NT2/D1 (cell line): ENCODE measurements around the gene FAM124A.

Experiments
- DNase-seq: peaks from one replicate; pipeline ENCODE4 v3.0.0-alpha.2; 2011; ENCODE audit warnings: low read depth, low spot score
- H3K27me3 ChIP-seq: 2 replicates; pipeline ENCODE4 v1.6.0; 2011; ENCODE audit warnings: mild to moderate bottlenecking; ENCODE audit not compliant: insufficient read length, insufficient read depth
- H3K36me3 ChIP-seq: 2 replicates; pipeline ENCODE4 v1.6.1; 2011; ENCODE audit warnings: mild to moderate bottlenecking, low read length, mixed read lengths; ENCODE audit not compliant: insufficient read depth, insufficient read length
- H3K4me1 ChIP-seq: 2 replicates; pipeline ENCODE4 v1.5.1; 2011; ENCODE audit not compliant: insufficient read depth, insufficient read length
- H3K4me3 ChIP-seq: 2 replicates; pipeline ENCODE4 v1.5.1; 2011; ENCODE audit warnings: low read depth; ENCODE audit not compliant: insufficient read length
- H3K9ac ChIP-seq: 2 replicates; pipeline ENCODE4 v1.6.0; 2011; ENCODE audit warnings: low read depth; ENCODE audit not compliant: insufficient read length
- H3K9me3 ChIP-seq: 2 replicates; pipeline ENCODE4 v1.5.1; 2011; ENCODE audit warnings: mild to moderate bottlenecking, low read length; ENCODE audit not compliant: insufficient read depth
- SUZ12 ChIP-seq: IDR thresholded peaks from 2 replicates; pipeline ENCODE4 v1.6.1; 2011; ENCODE audit not compliant: insufficient read length, insufficient read depth; ENCODE audit errors: extremely low read depth
- YY1 ChIP-seq: IDR thresholded peaks from 2 replicates; pipeline ENCODE4 v1.6.1; 2011; ENCODE audit not compliant: insufficient read length, insufficient read depth
- ZNF274 ChIP-seq: IDR thresholded peaks from 2 replicates; pipeline ENCODE4 v1.6.1; 2011; ENCODE audit warnings: mild to moderate bottlenecking, low read depth, low read length

Gene FAM124A

DNA sequence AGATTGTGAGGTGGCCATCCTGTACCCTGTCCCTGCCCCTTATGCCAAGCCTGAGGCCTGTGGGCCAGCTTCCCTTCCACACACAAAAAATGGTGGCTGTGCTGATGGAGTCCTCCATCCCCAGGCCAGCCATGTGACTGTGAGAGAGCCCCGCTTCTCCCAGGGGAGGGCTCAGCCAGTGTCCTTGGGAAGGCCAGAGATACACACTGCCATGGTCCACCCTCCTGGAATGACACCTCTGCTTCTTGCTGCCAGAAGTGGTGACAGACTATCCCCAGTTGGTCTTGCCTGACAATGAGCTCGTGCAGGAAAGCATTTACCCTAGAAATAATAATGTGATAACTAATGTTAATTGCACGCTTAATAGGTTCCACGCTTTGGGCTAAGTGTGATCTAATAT lies 38.0 kb downstream of the FAM124A start:
- TF ChIP-seq SUZ12 (no peak), ZNF274 (no peak), YY1 (no peak)
- Histone ChIP-seq H3K9ac (no peak overlapping the region), H3K4me3 (no peak overlapping the region), H3K36me3 (no peaks in the 10 kb centered on the region), H3K9me3 (no peaks in the 10 kb centered on the region), H3K4me1 (peaks cover 3% of the 10 kb centered on the region), H3K27me3 (no peaks in the 10 kb centered on the region)
- no peak for DNase-seq

DNA sequence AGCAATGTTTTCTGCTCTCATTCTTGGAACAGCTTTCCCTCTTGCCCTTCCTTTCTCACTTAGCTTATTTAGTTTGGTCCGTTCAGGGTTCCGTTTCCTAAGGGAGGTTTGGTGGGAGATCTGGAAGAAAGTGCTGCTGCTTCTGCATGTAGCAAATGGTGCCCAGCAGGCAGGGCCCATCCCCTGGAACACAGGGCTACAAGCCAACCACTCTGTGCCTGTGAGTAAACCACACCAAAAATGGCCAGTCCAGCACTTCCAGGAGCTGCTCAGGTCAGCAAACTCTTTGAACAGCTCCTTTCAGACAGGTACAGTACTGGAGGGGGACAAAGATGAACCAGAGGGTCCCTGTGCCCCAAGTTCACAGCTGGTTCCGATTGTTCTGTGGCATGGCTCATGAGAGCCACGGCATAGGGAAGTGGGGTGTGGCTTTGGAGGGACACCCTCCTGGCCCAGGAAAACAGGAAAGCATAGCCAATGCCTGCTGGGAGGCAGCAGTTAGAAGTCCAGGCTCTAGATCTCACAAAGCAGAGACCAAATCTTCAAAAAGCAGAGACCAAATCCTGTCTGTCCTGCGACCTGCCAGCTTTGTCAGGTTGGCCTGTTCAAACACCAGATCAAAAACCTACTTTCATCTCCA lies 39.5 kb downstream of the FAM124A start:
- DNase-seq, result no peak
- no peak overlapping the region for H3K9ac ChIP-seq
- TF ChIP-seq ZNF274 (no peak), YY1 (no peak), SUZ12 (no peak)
- H3K27me3 ChIP-seq, result no peaks in the 10 kb centered on the region
- H3K9me3 ChIP-seq, result no peaks in the 10 kb centered on the region
- H3K4me1 ChIP-seq, result peaks cover 3% of the 10 kb centered on the region
- H3K4me3 ChIP-seq, result no peak overlapping the region
- H3K36me3 ChIP-seq, result no peaks in the 10 kb centered on the region

DNA sequence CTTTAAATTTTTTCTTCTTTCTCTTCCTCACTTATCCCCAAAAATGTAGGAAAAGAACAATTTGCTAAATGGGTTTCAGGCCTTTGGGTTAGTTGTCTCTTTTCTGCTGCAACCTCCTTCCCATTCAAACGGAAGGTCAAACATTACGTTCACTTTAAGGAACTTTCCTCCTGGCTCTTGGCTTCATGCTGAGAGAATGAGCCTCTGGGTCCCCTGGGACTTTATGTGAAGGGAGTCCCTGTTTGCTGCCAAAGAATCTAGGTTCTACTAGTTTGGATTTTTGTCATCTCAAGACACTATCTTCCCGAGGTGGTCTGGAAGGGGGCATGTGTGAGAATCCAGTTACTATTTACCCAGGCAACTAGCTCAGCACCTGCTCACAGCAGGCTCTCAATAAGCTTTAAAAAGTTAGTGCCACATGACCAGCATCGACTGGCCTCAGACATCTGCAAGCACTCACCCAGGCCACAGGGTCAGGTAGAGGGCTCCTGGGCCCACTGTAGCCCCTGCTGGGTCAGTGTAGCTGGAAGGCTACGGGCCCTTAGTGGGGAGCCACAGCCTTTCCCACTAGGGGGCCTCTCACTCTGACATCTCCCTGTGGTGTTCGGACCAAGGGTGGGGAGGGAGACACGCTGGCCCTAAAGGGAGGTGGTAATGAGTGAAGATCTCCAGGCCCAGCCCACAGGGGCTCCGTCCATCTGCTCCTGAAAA lies 40.5 kb downstream of the FAM124A start:
- Histone ChIP-seq H3K4me3 (no peak overlapping the region), H3K9me3 (no peaks in the 10 kb centered on the region), H3K4me1 (peaks cover 3% of the 10 kb centered on the region), H3K36me3 (no peaks in the 10 kb centered on the region), H3K9ac (no peak overlapping the region), H3K27me3 (no peaks in the 10 kb centered on the region)
- TF ChIP-seq ZNF274 (no peak), SUZ12 (no peak), YY1 (no peak)
- DNase-seq, result no peak

DNA sequence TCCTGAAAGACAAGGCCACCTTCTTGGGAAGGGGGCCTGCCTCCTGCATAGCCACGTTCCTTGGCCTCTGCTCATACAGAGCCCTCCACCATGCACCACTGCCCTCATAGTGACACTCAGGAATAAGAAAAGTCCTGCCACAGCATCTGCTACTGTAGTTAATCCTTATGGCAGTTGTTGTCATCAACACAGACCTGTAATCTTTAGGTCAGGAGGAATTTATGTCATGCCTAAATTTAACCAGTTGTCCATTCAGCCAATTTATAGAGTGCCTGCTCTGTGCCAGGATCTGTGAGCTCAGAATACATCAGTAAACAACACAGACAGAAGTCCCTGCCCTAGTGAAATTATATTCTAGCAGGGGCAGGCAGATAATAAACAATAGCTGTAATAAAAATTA lies 44.4 kb downstream of the FAM124A start:
- no peak overlapping the region for H3K9ac ChIP-seq
- no peak for DNase-seq
- no peaks in the 10 kb centered on the region for H3K36me3 ChIP-seq
- TF ChIP-seq YY1 (no peak), ZNF274 (no peak), SUZ12 (no peak)
- no peaks in the 10 kb centered on the region for H3K9me3 ChIP-seq
- no peaks in the 10 kb centered on the region for H3K27me3 ChIP-seq
- no peak overlapping the region for H3K4me3 ChIP-seq
- H3K4me1 ChIP-seq, result no peaks in the 10 kb centered on the region

DNA sequence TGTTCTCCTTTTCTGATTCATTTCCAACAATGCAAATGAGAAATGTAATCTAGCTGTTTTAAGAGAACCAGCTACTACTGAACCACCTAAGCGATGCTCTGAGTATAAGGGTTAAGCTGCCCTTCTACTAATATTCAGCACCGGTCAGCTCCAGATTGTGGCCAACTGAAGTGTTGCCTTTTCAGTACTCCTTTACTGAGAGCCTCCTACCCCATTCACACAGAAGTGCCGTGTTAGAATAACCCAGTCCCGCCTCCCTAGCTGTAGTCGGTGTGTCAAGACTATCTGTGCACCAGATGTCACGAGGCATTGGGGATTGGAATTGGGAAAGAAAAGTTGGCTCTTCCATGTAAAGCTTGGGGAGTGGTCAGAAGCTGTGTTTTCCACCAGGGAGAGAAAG lies 45.4 kb downstream of the FAM124A start:
- Histone ChIP-seq H3K4me3 (no peak overlapping the region), H3K27me3 (no peaks in the 10 kb centered on the region), H3K36me3 (no peaks in the 10 kb centered on the region), H3K9me3 (no peaks in the 10 kb centered on the region), H3K4me1 (no peaks in the 10 kb centered on the region), H3K9ac (no peak overlapping the region)
- no peak for TF ChIP-seq ZNF274
- no peak for TF ChIP-seq YY1
- no peak for DNase-seq

DNA sequence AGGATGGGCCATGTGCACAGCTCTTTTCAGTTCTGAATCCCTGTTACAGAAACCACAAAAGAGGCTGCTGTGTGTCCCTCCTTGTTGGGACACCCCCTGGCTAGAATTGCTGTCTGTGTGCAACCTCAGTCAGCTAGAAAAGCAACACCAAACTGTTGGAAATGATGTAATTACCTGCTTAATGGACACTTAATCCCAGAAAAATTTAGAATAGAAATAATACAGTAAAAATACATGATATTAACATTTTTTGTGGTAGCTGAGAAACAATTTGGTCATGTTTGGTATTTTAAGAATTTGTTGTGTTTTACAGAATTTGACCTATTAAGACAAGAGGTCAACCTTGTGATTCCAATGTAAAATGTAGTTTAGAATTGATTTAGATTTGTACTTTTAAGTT lies 46.8 kb downstream of the FAM124A start:
- no peak for TF ChIP-seq SUZ12
- TF ChIP-seq ZNF274, result no peak
- no peak for TF ChIP-seq YY1
- Histone ChIP-seq H3K9ac (no peak overlapping the region), H3K4me1 (no peaks in the 10 kb centered on the region), H3K36me3 (no peaks in the 10 kb centered on the region), H3K4me3 (no peak overlapping the region), H3K27me3 (no peaks in the 10 kb centered on the region), H3K9me3 (no peaks in the 10 kb centered on the region)
- DNase-seq, result no peak

DNA sequence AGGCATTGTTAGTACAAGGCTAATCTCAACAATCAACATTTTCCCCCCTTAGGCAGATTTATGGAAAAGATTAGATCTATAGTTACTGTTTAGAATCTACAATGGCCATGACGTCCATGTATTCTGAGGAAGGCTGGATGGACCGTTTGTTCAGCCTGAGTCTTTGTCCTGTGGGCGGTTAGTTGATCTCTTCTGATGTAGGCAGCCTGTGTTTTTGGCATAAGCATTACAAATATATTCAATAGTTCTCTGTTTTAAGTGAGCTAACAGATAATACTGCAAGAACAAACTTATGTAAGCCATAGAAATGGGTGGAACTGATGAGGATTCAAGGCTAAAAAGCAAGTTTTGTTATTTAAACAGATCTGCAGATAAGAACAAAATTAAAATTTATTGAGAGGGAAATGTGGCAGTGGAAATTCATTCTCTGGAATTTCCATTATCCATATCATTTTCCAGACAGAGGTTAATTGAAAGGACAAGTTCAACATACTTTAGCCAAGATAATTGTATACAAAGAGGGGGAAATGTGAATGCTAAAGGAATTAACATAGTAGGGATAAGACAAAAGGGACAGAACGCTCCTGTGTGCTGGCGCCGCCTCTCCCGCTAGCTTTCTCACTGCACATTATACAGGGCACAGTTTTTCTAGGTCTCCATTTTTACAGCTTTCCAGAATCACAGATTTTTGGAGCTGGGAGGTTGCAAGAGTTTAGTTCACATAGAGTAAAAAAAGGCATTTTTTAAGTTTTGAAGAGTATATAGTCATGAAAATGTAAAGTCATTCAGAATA lies 48.6 kb downstream of the FAM124A start:
- no peaks in the 10 kb centered on the region for H3K27me3 ChIP-seq
- H3K4me3 ChIP-seq, result no peak overlapping the region
- no peak overlapping the region for H3K9ac ChIP-seq
- no peaks in the 10 kb centered on the region for H3K36me3 ChIP-seq
- H3K4me1 ChIP-seq, result no peaks in the 10 kb centered on the region
- DNase-seq, result no peak
- H3K9me3 ChIP-seq, result no peaks in the 10 kb centered on the region
- TF ChIP-seq SUZ12, result no peak
- TF ChIP-seq YY1, result no peak
- TF ChIP-seq ZNF274, result no peak
